Femur (tissue), 1 donor: Measurements from ENCODE around the gene LAMTOR2.

Experiments
- DNase-seq: peaks from one replicate; pipeline ENCODE4 v3.0.0-alpha.2; 2017

Gene LAMTOR2

GRCh38 chr1:156076609-156077429 lies 22.2 kb downstream of the LAMTOR2 start:
- DNase-seq = peak; percentile 74

DNA sequence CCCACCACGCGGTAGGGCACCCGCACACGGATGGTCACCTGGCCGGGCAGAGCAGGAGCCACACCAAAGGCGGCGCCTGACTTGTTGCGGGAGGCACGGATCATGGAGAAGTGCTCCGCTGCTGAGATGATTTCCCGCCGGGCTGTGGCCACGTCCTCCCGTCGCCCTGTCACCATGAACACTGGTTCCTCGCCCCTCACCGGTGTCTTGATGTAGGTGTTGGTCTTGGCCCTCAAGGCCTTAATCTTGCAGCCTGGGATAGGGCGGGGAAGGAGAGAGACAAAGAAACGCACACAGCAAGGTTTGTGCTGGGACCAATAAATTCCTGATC lies 22.8 kb downstream of the LAMTOR2 start:
- no peak for DNase-seq

DNA sequence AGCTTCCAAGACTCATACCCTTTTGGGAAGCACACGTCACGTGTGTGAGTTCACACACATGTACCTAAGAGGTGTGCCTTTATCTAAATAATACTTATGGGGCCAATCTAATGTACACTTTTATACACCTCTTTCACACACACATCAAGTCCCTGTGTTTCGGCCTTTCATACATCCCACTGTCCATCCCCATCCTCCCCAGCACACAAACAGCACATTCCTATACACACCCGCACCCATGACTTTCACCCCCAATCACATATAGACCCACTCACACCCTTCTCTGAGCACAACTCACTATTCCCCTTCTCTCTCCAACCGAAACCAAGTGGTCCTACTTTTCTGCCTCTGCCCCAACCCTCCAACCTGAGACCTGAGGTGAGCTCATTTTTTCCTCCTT lies 24.1 kb downstream of the LAMTOR2 start:
- no peak for DNase-seq

- DNase-seq = no peak
Measured at GRCh38 chr1:156079762-156080161, 25.2 kb downstream of the LAMTOR2 start.

GRCh38 chr1:156080241-156080862 lies 25.8 kb downstream of the LAMTOR2 start:
- DNase-seq = no peak

DNA sequence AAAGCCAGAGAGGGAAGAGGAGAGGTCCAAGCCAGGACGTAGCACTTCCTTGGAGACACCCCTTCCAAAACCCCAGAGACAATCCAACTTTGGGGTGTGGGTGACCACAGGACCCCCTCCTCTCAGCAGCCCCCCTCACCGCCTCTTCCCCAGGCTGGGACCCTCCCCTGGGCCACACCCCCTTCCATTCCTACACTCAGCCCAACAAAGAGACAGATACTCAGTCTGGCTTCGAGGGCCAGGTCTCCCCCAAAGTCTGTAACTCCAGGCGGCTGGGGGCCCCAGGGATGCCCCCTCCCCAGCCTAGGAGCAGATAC lies 26.2 kb downstream of the LAMTOR2 start:
- DNase-seq = no peak

- DNase-seq = no peak
Measured at GRCh38 chr1:156081180-156081916, 26.8 kb downstream of the LAMTOR2 start.

GRCh38 chr1:156081917-156082308 lies 27.3 kb downstream of the LAMTOR2 start:
- no peak for DNase-seq

GRCh38 chr1:156082309-156083091 lies 27.9 kb downstream of the LAMTOR2 start, which contains the start of gene MEX3A:
Gene MEX3A (minus strand): TSS chr1:156082465. CDS start chr1:156081998, 467 bp downstream.
- DNase-seq = peak; percentile 95

DNA sequence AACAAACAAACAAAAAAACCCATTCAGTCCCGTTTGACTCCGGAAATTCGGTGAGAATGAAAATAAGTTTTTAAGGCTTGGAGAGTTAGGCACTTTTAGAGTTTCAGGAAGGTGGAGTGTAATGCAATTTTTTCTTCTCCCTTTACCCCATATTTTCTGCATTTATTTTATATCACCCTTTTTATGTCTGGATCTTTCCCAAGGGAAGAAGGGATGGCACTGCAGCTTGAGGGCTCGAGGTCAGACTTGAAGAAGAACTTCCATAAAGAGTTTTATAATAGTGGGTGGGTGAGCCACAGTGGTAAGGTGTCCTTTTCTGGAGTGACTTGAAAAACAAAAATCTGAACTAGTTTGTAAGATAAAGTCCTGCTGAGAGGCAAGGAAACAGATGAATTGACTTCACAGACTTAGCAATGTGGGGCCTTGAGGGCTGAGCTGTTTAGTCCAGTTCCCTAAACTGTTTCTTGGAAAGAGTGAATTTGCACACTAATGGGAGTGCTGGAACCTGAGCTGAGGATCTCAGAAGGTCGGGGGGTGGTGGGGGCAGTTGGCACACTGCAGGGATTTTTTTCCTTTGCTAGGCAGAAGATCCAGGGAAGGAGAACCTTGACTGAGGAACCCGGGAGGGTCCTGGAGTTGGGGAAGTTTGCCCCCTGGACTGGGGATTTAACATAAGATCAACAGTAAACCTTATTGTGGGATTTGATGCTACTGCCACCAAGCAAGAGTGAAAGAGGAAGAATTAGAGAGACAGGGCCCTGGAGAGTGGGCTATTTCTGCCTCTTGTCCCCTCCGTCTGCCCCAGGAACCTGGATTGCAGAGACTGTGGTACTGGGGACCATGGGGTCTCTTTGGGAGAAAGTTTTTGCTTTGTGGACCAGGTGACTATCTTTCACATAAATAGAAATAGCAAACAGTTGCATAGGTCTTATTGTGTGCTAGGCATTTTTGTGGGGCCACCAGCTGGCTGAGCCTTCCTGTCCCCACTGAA lies 29.5 kb downstream of the LAMTOR2 start:
- DNase-seq = no peak

DNA sequence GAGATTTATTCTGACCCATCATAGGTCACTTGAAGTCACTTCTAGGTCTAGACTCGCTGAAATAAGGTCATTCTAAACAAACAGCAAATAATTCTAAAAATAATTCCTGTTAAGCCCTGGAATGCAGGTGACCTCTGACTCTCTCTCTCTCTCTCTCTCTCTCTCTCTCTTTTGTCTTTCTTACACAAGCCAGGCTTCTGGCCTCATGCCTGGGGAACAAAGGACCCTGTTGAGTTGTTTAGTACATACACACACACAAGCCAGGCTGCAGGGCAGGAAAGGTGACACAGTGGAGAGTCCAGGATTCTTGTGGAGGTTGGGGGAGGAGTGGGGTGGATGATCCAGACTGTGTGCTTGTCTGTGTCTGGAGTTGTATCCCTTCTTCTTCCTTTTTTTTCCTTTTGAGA lies 31.7 kb downstream of the LAMTOR2 start:
- DNase-seq = no peak

- peak; percentile 65 for DNase-seq
Measured at GRCh38 chr1:156089704-156090103, 35.1 kb downstream of the LAMTOR2 start.

- DNase-seq = no peak
Measured at GRCh38 chr1:156090138-156090839, 35.7 kb downstream of the LAMTOR2 start.

- peak; percentile 88 for DNase-seq
Measured at GRCh38 chr1:156090840-156091188, 36.2 kb downstream of the LAMTOR2 start.

GRCh38 chr1:156091610-156092009 lies 37.0 kb downstream of the LAMTOR2 start:
- no peak for DNase-seq

GRCh38 chr1:156095906-156096508 lies 41.4 kb downstream of the LAMTOR2 start:
- DNase-seq = no peak

DNA sequence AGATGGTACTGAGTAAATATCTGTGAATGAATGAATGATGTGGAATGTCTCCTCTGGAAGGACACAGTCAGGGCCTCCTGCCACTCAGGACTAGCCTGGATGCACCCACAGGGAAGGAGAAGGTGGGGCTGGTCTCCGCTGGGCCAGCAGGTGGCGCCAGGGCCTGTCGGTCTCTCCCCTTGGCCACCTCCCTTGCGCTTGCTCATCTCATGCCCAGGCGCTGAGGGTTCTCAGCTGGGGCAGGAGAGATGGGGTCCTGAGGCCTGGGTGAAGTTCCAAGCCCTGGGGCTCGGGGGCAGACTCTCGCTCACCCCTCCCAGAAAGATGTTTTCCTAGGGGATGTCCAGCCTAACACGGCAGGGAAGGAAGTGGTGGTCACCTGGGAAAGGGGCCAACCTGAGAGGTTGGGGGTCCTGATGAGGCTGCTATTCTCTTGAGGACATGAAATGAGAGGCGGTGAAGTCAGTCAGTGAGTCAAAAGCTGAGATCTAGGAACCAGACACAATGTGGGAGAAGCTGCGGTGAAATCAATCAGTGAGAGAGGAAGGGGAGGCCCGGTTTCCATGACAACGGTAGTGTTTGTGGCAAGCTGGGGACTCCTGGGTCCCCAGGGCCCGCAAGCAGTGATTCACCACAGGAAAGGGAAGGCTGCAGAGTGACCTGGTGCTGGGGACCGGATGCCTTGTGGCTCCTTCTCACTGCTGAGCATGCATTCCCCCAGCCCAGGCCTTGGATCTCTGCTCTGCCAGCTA lies 42.2 kb downstream of the LAMTOR2 start:
- DNase-seq = peak; percentile 92

DNA sequence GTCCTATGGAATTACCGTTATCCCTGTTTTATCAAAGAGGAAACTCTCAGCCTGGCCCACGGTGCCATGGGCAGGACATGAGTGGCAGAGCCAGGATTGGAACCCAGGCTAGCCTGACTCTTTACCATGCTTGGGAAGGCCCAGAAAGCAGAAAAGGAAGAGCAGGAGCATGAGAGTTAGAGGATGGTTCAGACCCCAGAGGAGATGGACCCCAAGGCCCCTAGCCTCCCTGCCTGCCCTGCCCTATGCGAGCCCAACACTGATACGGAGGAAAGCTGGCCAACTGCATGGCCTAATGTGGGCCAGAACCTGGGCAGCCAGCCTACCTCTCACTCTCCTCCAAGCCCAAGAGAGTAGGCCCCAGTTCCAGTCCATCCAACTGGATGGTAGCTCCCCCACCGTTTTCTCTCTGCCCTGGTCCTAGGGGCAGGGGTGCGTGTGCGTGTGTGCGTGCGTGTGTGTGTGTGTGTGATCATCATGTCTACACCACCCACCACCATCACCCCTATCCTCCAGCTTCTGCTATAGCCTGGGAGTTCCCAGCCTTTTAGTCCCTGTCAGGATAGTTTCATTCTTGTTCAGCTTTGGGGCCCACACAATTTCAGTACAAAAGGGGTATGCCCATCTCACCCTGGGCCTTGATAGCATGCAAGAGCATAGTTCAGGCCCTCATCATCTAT lies 43.1 kb downstream of the LAMTOR2 start:
- DNase-seq = no peak

- no peak for DNase-seq
Measured at GRCh38 chr1:156098784-156099183, 44.2 kb downstream of the LAMTOR2 start.
